ENCODE results near the gene TESMIN. TPM values are rescaled to one million over a fixed set of nuclear protein-coding genes. Genes with fewer than 3 reads are reported as not detected.

TESMIN gene
- total RNA-seq, 2 experiments from 2014 or later: 0.94 to 1.7 TPM

GRCh38 chr11:68666849-68667248 lies 84.5 kb downstream of the TESMIN start:
- POLR2A ChIA-PET: no interaction called here
- CTCF ChIA-PET: no interaction called here

- ChIA-PET CTCF (no interaction called here), POLR2A (no interaction called here)
Observed at GRCh38 chr11:68665436-68665835, 85.9 kb downstream of the TESMIN start.

- ChIA-PET CTCF (no interaction called here), POLR2A (no interaction called here)
Observed at GRCh38 chr11:68664906-68665305, 86.4 kb downstream of the TESMIN start.

- CTCF ChIA-PET: no interaction called here
- POLR2A ChIA-PET: no interaction called here
Observed at GRCh38 chr11:68664141-68664540, 87.2 kb downstream of the TESMIN start.

GRCh38 chr11:68663482-68664010 lies 87.8 kb downstream of the TESMIN start:
- ChIA-PET POLR2A (no interaction called here), CTCF (no interaction called here)

- CTCF ChIA-PET: no interaction called here
- POLR2A ChIA-PET: no interaction called here
Observed at GRCh38 chr11:68661697-68662603, 89.4 kb downstream of the TESMIN start.

GRCh38 chr11:68661014-68661413 lies 90.3 kb downstream of the TESMIN start:
- ChIA-PET CTCF (no interaction called here), POLR2A (no interaction called here)

- CTCF ChIA-PET: no interaction called here
- POLR2A ChIA-PET: no interaction called here
Observed at GRCh38 chr11:68660066-68660810, 91.1 kb downstream of the TESMIN start.

- CTCF ChIA-PET: no interaction called here
- POLR2A ChIA-PET: interaction anchor here (0.7 kb wide), 1 partner anchor 43 kb away, joined by 10 read pairs; no protein-coding TSS in a partner anchor
Observed at GRCh38 chr11:68659158-68659921, 92.0 kb downstream of the TESMIN start.

GRCh38 chr11:68658661-68659060 lies 92.7 kb downstream of the TESMIN start:
- ChIA-PET POLR2A (interaction anchor here (0.7 kb wide), 1 partner anchor 44 kb away, joined by 10 read pairs; no protein-coding TSS in a partner anchor), CTCF (interaction anchor here (0.7 kb wide), 1 partner anchor 334 kb away, joined by 3 read pairs; no protein-coding TSS in a partner anchor)

GRCh38 chr11:68658097-68658496 lies 93.2 kb downstream of the TESMIN start:
- ChIA-PET CTCF (interaction anchor here (0.7 kb wide), 1 partner anchor 333 kb away, joined by 3 read pairs; no protein-coding TSS in a partner anchor), POLR2A (no interaction called here)

Other genes starting within 250 kb of the TESMIN start
- gene GAL, start 67.0 kb downstream of the TESMIN start, total RNA-seq: 1 to 10 TPM; 2.0 to 2.6 TPM
- 10 to 100 TPM; 21.3 to 24.6 TPM for gene CPT1A, start 90.4 kb upstream of the TESMIN start, total RNA-seq
- gene MRPL21, start 152.3 kb upstream of the TESMIN start, total RNA-seq: 100 to 1,000 TPM; 106 to 121 TPM
- gene IGHMBP2, start 152.4 kb upstream of the TESMIN start, total RNA-seq: 10 to 100 TPM; 26.3 to 34.5 TPM
- not detected for gene MRGPRD, start 229.5 kb upstream of the TESMIN start, total RNA-seq

Measured in activated CD8-positive, alpha-beta memory T cell treated with anti-CD3 and anti-CD28 coated beads for 36 hours (primary cell).